H9 (cell line): ENCODE measurements around the gene C1orf21. TPM values are rescaled to one million over a fixed set of nuclear protein-coding genes. Genes with fewer than 3 reads are reported as not detected.

Source experiments
- DNase-seq: peaks from one replicate; pipeline ENCODE4 v3.0.0-alpha.2; 2017
- H2AFZ ChIP-seq: one replicate; pipeline ENCODE4 v1.6.1; 2013; ENCODE audit warnings: mild to moderate bottlenecking, low read length, control low read depth, moderate library complexity
- H2AK5ac ChIP-seq: 2 replicates; pipeline ENCODE4 v1.6.1; 2013; ENCODE audit warnings: low read length, control low read depth, mixed read lengths; ENCODE audit not compliant: insufficient read length
- H2BK120ac ChIP-seq: one replicate; pipeline ENCODE4 v1.6.1; 2013; ENCODE audit warnings: low read depth, mild to moderate bottlenecking, low read length, control low read depth, inconsistent platforms; ENCODE audit not compliant: poor library complexity, severe bottlenecking
- H2BK12ac ChIP-seq: 2 replicates; pipeline ENCODE4 v1.6.1; 2013; ENCODE audit warnings: low read length, control low read depth, mixed read lengths, low read depth; ENCODE audit not compliant: insufficient read length
- H2BK15ac ChIP-seq: 2 replicates; pipeline ENCODE4 v1.6.1; 2013; ENCODE audit warnings: low read depth, low read length, control low read depth
- H2BK20ac ChIP-seq: one replicate; pipeline ENCODE4 v1.6.1; 2013; ENCODE audit warnings: low read depth, mild to moderate bottlenecking, low read length, control low read depth, inconsistent platforms; ENCODE audit not compliant: poor library complexity, severe bottlenecking
- H2BK5ac ChIP-seq: 2 replicates; pipeline ENCODE4 v1.6.1; 2013; ENCODE audit warnings: low read length, control low read depth, mixed read lengths; ENCODE audit not compliant: insufficient read length
- H3K14ac ChIP-seq: 2 replicates; pipeline ENCODE4 v1.6.1; 2013; ENCODE audit warnings: low read length, control low read depth; ENCODE audit not compliant: insufficient read depth
- H3K18ac ChIP-seq: 2 replicates; pipeline ENCODE4 v1.6.1; 2013; ENCODE audit warnings: low read depth, mild to moderate bottlenecking, mixed read lengths, low read length, control low read depth; ENCODE audit not compliant: insufficient read length
- H3K23ac ChIP-seq: 2 replicates; pipeline ENCODE4 v1.6.1; 2013; ENCODE audit warnings: low read length, control low read depth, mixed read lengths, low read depth; ENCODE audit not compliant: insufficient read length
- H3K23me2 ChIP-seq: 2 replicates; pipeline ENCODE4 v1.6.1; 2013; ENCODE audit warnings: low read depth, mild to moderate bottlenecking, mixed read lengths, low read length, control low read depth; ENCODE audit not compliant: insufficient read length, poor library complexity, severe bottlenecking
- H3K27ac ChIP-seq: 2 replicates; pipeline ENCODE4 v1.5.1; 2013; ENCODE audit warnings: low read length, control low read depth, mixed read lengths, low read depth; ENCODE audit not compliant: insufficient read length
- H3K27me3 ChIP-seq: 2 replicates; pipeline ENCODE4 v1.6.1; 2013; ENCODE audit warnings: low read length, control low read depth, inconsistent platforms; ENCODE audit not compliant: insufficient read depth
- H3K4ac ChIP-seq: 2 replicates; pipeline ENCODE4 v1.6.1; 2013; ENCODE audit warnings: low read depth, mild to moderate bottlenecking, control low read depth, inconsistent platforms, low read length, moderate library complexity
- H3K4me1 ChIP-seq: 2 replicates; pipeline ENCODE4 v1.6.1; 2013; ENCODE audit warnings: low read length, control low read depth, inconsistent platforms; ENCODE audit not compliant: insufficient read depth
- H3K4me2 ChIP-seq: 2 replicates; pipeline ENCODE4 v1.6.1; 2013; ENCODE audit warnings: low read length, control low read depth, mixed read lengths; ENCODE audit not compliant: insufficient read length, insufficient read depth
- H3K56ac ChIP-seq: 2 replicates; pipeline ENCODE4 v1.6.1; 2013; ENCODE audit warnings: low read depth, mild to moderate bottlenecking, mixed read lengths, low read length, control low read depth; ENCODE audit not compliant: insufficient read length
- H3K79me1 ChIP-seq: 2 replicates; pipeline ENCODE4 v1.6.1; 2013; ENCODE audit warnings: low read depth, mild to moderate bottlenecking, moderate library complexity, low read length, control low read depth, inconsistent platforms; ENCODE audit not compliant: insufficient read depth, poor library complexity, severe bottlenecking
- H3K79me2 ChIP-seq: 2 replicates; pipeline ENCODE4 v1.6.1; 2013; ENCODE audit warnings: low read length, control low read depth, inconsistent platforms; ENCODE audit not compliant: insufficient read depth
- H3K9ac ChIP-seq: 2 replicates; pipeline ENCODE4 v1.6.1; 2013; ENCODE audit warnings: low read length, control low read depth, mixed read lengths; ENCODE audit not compliant: insufficient read length; ENCODE audit errors: extremely low read depth
- H3K9me3 ChIP-seq: one replicate; pipeline ENCODE4 v1.6.1; 2013; ENCODE audit warnings: low read depth, low read length, inconsistent platforms; ENCODE audit not compliant: control insufficient read depth
- H3T11ph ChIP-seq: one replicate; pipeline ENCODE4 v1.6.1; 2013; ENCODE audit warnings: mild to moderate bottlenecking, low read length, control low read depth, inconsistent platforms
- H4K20me1 ChIP-seq: one replicate; pipeline ENCODE4 v1.6.1; 2013; ENCODE audit not compliant: control insufficient read depth, insufficient read length, insufficient read depth
- H4K5ac ChIP-seq: 2 replicates; pipeline ENCODE4 v1.6.1; 2013; ENCODE audit warnings: low read depth, mild to moderate bottlenecking, mixed read lengths, low read length, control low read depth; ENCODE audit not compliant: insufficient read length
- H4K8ac ChIP-seq: replicated peaks from 2 replicates; pipeline ENCODE4 v1.6.1; 2013; ENCODE audit warnings: low read length, control low read depth, mixed read lengths, low read depth; ENCODE audit not compliant: insufficient read length
- H4K91ac ChIP-seq: 2 replicates; pipeline ENCODE4 v1.6.1; 2013; ENCODE audit warnings: low read depth, mild to moderate bottlenecking, moderate library complexity, mixed read lengths, low read length, control low read depth; ENCODE audit not compliant: insufficient read length
- H3K27ac Mint-ChIP-seq, 3 experiments: 2 replicates in 2 of 3; 3 replicates in 1 of 3; pipeline ENCODE4 v1.8.0; 2020 to 2021; ENCODE audit warnings: mixed read lengths in 3 of 3, mild to moderate bottlenecking in 1 of 3, moderate library complexity in 1 of 3
- H3K27me3 Mint-ChIP-seq: 2 replicates; pipeline ENCODE4 v1.8.0; 2021; ENCODE audit warnings: low read depth, mild to moderate bottlenecking, moderate library complexity, mixed read lengths
- H3K36me3 Mint-ChIP-seq, 3 experiments: 2 replicates in 2 of 3; 3 replicates in 1 of 3; pipeline ENCODE4 v1.8.0; 2020 to 2021; ENCODE audit warnings: low read depth in 3 of 3, mixed read lengths in 3 of 3; ENCODE audit not compliant: insufficient read depth in 1 of 3
- H3K4me1 Mint-ChIP-seq, 2 experiments: 2 replicates each; pipeline ENCODE4 v1.8.0; 2020; ENCODE audit warnings: mixed read lengths in 2 of 2
- H3K4me3 Mint-ChIP-seq, 2 experiments: 2 replicates in 1 of 2; 3 replicates in 1 of 2; pipeline ENCODE4 v1.8.0; 2020 to 2021; ENCODE audit warnings: mild to moderate bottlenecking in 2 of 2, mixed read lengths in 2 of 2, moderate library complexity in 1 of 2
- H3K9me3 Mint-ChIP-seq, 2 experiments: 2 replicates in 1 of 2; 3 replicates in 1 of 2; pipeline ENCODE4 v1.8.0; 2020; ENCODE audit warnings: mild to moderate bottlenecking in 2 of 2, mixed read lengths in 2 of 2, moderate library complexity in 1 of 2
- WGBS: extraction: QIAGEN DNeasy Blood & Tissue Kit; methylation state at CpG from one replicate; pipeline ENCODE4 v1.1.7; 2013; ENCODE audit warnings: missing lambda C conversion rate, low lambda C conversion rate, mixed read lengths; ENCODE audit not compliant: insufficient read length; ENCODE audit errors: extremely low coverage; 5-methylcytosine and 5-hydroxymethylcytosine counted together
- total RNA-seq: library from RNA; stranded (reverse); gene quantifications from 2 replicates; pipeline ENCODE4 v1.2.1, GENCODE V29; 2021
- TF ChIP-seq, protein P1 (sequence below): fragments of 200-600 bp; sonication (generic); conservative IDR thresholded peaks from 3 replicates; pipeline ENCODE4 v1.8.0; 2021; ENCODE audit warnings: antibody characterized with exemption, mild to moderate bottlenecking

C1orf21 gene
- total RNA-seq, 1 experiment from 2014 or later: 36.0 TPM

DNA sequence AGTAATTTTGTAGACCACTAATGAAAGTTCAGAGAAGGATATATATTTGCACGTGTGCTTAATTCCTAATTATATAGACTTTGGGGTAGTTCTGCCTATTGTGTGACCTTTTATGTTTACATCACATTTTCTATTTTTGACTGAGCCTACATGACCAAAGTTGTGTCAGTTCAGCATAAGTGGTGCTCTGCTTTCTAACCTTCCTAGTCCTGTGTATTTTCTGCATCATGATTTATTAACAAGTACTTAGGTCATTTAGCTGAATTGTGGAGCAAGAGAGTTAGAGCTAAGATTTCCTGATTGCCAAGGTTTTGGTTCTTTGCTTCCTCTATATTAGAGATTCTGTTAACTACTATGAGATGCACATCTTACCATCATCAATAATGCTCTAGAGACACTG is 176.0 kb downstream of the C1orf21 start:
- Histone ChIP-seq H3K4me2 (no peak overlapping the region), H3K9me3 (no peaks in the 10 kb centered on the region), H3K4me1 (no peaks in the 10 kb centered on the region), H2BK15ac (no peak overlapping the region), H2BK120ac (no peak overlapping the region), H4K91ac (no peak overlapping the region), H4K20me1 (no peaks in the 10 kb centered on the region), H3K27ac (no peak overlapping the region), H3K23me2 (no peaks in the 10 kb centered on the region), H2BK5ac (no peak overlapping the region), H3K79me2 (no peaks in the 10 kb centered on the region), H3K27me3 (no peaks in the 10 kb centered on the region), H3T11ph (no peak overlapping the region), H3K9ac (no peak overlapping the region), H4K5ac (no peak overlapping the region), H3K18ac (no peak overlapping the region), H2BK12ac (no peak overlapping the region), H3K79me1 (no peaks in the 10 kb centered on the region), H3K56ac (no peak overlapping the region), H3K14ac (no peak overlapping the region), H2BK20ac (no peak overlapping the region), H2AFZ (no peak overlapping the region), H3K23ac (no peak overlapping the region), H3K4ac (no peak overlapping the region), H4K8ac (no peak overlapping the region), H2AK5ac (no peak overlapping the region)
- Mint-ChIP-seq H3K27me3 (no peaks in the 10 kb centered on the region), H3K36me3 (peaks cover 2 to 16% (median 3%) of the 10 kb centered on the region in 3 experiments; a peak in 4 of 7 replicates), H3K27ac (no peak overlapping the region), H3K4me3 (no peak overlapping the region), H3K4me1 (peaks cover 2 to 9% of the 10 kb centered on the region in 2 experiments; a peak in 3 of 4 replicates), H3K9me3 (no peaks in the 10 kb centered on the region)
- no peak for DNase-seq
- WGBS: no CpG with 5 or more reads among the region's 1 CpG
- TF ChIP-seq, protein P1, sequence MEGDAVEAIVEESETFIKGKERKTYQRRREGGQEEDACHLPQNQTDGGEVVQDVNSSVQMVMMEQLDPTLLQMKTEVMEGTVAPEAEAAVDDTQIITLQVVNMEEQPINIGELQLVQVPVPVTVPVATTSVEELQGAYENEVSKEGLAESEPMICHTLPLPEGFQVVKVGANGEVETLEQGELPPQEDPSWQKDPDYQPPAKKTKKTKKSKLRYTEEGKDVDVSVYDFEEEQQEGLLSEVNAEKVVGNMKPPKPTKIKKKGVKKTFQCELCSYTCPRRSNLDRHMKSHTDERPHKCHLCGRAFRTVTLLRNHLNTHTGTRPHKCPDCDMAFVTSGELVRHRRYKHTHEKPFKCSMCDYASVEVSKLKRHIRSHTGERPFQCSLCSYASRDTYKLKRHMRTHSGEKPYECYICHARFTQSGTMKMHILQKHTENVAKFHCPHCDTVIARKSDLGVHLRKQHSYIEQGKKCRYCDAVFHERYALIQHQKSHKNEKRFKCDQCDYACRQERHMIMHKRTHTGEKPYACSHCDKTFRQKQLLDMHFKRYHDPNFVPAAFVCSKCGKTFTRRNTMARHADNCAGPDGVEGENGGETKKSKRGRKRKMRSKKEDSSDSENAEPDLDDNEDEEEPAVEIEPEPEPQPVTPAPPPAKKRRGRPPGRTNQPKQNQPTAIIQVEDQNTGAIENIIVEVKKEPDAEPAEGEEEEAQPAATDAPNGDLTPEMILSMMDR: no peak
